ENCODE data around the gene ANXA2.
"Not testable (repeated sequence)": the region's sequence is repeated elsewhere in the genome, so short reads cannot be mapped to it uniquely, and the experiment has no call there.

The ANXA2 gene

DNA sequence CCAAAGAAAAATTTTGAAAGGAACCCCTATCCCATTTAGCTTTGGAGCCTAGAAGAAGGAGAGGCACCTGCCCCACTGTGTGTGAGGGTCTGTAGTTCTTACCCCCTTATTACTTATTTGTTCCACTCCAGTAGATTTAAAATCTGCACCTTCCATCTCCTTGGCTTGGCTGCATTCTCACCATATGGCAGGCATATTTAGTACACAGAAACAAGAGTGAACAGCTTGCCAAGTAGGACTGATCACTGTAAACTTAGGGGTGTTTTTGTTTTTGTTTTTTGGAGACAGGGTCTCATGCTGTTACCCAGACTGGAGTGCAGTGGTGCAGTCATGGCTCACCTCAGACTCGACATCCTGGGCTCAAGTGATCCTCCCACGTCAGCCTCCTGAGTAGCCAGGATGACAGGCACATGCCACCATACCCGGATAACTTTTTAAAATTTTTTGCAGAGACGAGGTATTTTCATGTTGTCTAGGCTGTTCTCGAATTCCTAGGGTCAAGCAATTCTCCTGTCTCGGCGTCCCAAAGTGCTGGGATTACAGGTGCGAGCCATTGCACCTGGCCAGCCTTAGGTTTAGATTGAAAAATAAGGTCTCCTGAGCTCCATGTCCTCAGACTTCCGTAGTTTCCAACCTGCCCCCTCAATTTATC is 14.1 kb upstream of the ANXA2 start:
- Histone ChIP-seq H3K27ac (no peak overlapping the region), H3K79me2 (no peaks in the 10 kb centered on the region), H3K36me3 (ENCODE audit: control insufficient read depth, insufficient read depth, low read length) (no peaks in the 10 kb centered on the region), H3K4me2 (ENCODE audit: low read length) (no peak overlapping the region), H3K4me3 (ENCODE audit: low read depth, low read length) (no peak overlapping the region), H2AFZ (no peak overlapping the region), H3K9ac (no peak overlapping the region), H3K27me3 (ENCODE audit: control insufficient read depth, insufficient read depth, low read length) (no peaks in the 10 kb centered on the region), H3K4me1 (no peaks in the 10 kb centered on the region), H3K9me3 (ENCODE audit: control insufficient read depth, low read length) (no peaks in the 10 kb centered on the region)
- TF ChIP-seq, protein P1, sequence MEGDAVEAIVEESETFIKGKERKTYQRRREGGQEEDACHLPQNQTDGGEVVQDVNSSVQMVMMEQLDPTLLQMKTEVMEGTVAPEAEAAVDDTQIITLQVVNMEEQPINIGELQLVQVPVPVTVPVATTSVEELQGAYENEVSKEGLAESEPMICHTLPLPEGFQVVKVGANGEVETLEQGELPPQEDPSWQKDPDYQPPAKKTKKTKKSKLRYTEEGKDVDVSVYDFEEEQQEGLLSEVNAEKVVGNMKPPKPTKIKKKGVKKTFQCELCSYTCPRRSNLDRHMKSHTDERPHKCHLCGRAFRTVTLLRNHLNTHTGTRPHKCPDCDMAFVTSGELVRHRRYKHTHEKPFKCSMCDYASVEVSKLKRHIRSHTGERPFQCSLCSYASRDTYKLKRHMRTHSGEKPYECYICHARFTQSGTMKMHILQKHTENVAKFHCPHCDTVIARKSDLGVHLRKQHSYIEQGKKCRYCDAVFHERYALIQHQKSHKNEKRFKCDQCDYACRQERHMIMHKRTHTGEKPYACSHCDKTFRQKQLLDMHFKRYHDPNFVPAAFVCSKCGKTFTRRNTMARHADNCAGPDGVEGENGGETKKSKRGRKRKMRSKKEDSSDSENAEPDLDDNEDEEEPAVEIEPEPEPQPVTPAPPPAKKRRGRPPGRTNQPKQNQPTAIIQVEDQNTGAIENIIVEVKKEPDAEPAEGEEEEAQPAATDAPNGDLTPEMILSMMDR (IDR thresholded peaks at IDR 0.05), result no peak

DNA sequence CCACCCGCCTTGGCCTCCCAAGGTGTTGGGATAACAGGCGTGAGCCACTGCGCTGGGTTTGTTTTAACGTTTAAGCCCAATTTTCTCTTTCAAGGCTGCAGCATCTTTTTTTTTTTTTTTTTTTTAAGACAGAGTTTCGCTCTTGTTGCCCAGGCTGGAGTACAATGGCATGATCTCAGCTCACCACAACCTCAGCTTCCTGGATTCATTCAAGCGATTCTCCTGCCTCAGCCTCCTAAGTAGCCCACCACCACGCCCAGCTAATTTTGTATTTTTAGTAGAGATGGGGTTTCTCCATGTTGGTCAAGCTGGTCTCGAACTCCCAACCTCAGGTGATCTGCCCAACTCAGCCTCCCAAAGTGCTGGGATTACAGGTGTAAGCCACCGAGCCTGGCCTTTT is 12.6 kb upstream of the ANXA2 start:
- H3K4me2 ChIP-seq (ENCODE audit: low read length); H3K4me1 ChIP-seq; H3K9me3 ChIP-seq (ENCODE audit: control insufficient read depth, low read length); H3K79me2 ChIP-seq; H3K36me3 ChIP-seq (ENCODE audit: control insufficient read depth, insufficient read depth, low read length); H3K27me3 ChIP-seq (ENCODE audit: control insufficient read depth, insufficient read depth, low read length); H3K9ac ChIP-seq; H3K4me3 ChIP-seq (ENCODE audit: low read depth, low read length); H2AFZ ChIP-seq; H3K27ac ChIP-seq: not testable (repeated sequence)

DNA sequence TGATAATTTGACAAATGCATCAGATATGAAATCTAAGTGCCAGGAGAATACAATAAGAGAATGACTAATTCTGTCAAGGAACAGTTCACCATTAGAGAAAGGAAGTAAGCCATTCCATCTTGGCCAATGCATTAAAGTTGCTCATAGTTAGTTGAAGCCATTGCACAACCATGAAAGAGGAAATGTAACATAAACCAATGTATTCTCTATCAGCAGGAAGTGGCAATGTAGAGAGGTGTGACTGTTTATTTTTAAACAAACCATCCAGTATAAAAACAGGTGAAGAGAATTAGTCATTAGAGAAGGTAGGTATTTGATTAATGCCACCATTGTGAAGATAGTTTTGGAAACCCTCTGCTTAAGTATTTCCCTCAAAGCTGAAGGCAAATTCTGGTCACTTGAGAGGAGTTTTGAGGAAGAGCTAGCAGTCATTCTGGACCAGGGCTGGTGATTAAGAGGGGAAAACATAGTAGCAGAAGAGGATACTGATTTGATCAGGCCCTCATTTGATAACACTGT is 10.7 kb upstream of the ANXA2 start:
- H3K27me3 ChIP-seq (ENCODE audit: control insufficient read depth, insufficient read depth, low read length), result no peaks in the 10 kb centered on the region
- no peak overlapping the region for H3K4me2 ChIP-seq (ENCODE audit: low read length)
- H3K4me3 ChIP-seq (ENCODE audit: low read depth, low read length), result no peak overlapping the region
- no peaks in the 10 kb centered on the region for H3K9me3 ChIP-seq (ENCODE audit: control insufficient read depth, low read length)
- H3K4me1 ChIP-seq, result no peaks in the 10 kb centered on the region
- no peak overlapping the region for H2AFZ ChIP-seq
- H3K9ac ChIP-seq, result no peak overlapping the region
- TF ChIP-seq, protein P1 (IDR thresholded peaks at IDR 0.05), result no peak
- no peaks in the 10 kb centered on the region for H3K36me3 ChIP-seq (ENCODE audit: control insufficient read depth, insufficient read depth, low read length)
- H3K79me2 ChIP-seq, result no peaks in the 10 kb centered on the region
- no peak overlapping the region for H3K27ac ChIP-seq

DNA sequence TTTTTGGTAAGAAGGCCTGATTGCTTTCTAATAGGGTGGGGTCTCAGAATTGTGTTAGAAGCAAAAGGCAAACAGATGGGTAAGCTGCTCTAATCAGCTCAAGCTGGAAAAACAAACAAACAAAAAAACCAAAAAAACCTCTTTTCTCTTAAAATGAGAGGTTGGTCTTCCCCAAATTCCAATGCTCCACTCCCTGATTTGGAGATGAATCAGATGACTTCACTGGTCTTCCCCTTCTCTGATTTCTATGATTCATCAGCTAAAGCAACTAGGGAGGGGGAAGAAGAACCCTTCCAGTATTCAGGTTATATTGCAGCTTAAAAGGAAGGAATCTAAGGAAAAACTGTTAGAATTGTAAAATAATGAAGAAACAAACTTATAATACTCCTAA is 9.6 kb upstream of the ANXA2 start:
- H3K79me2 ChIP-seq, result no peaks in the 10 kb centered on the region
- no peak overlapping the region for H3K27ac ChIP-seq
- no peaks in the 10 kb centered on the region for H3K27me3 ChIP-seq (ENCODE audit: control insufficient read depth, insufficient read depth, low read length)
- no peak overlapping the region for H3K9ac ChIP-seq
- no peaks in the 10 kb centered on the region for H3K9me3 ChIP-seq (ENCODE audit: control insufficient read depth, low read length)
- no peak overlapping the region for H3K4me3 ChIP-seq (ENCODE audit: low read depth, low read length)
- H3K4me2 ChIP-seq (ENCODE audit: low read length), result no peak overlapping the region
- H3K36me3 ChIP-seq (ENCODE audit: control insufficient read depth, insufficient read depth, low read length), result no peaks in the 10 kb centered on the region
- TF ChIP-seq, protein P1 (IDR thresholded peaks at IDR 0.05), result no peak
- H3K4me1 ChIP-seq, result no peaks in the 10 kb centered on the region
- no peak overlapping the region for H2AFZ ChIP-seq

- no peak overlapping the region for H2AFZ ChIP-seq
- no peaks in the 10 kb centered on the region for H3K79me2 ChIP-seq
- TF ChIP-seq, protein P1 (IDR thresholded peaks at IDR 0.05), result no peak
- H3K4me2 ChIP-seq (ENCODE audit: low read length), result no peak overlapping the region
- H3K27me3 ChIP-seq (ENCODE audit: control insufficient read depth, insufficient read depth, low read length), result no peaks in the 10 kb centered on the region
- no peaks in the 10 kb centered on the region for H3K4me1 ChIP-seq
- H3K4me3 ChIP-seq (ENCODE audit: low read depth, low read length), result no peak overlapping the region
- H3K9me3 ChIP-seq (ENCODE audit: control insufficient read depth, low read length), result no peaks in the 10 kb centered on the region
- peak overlapping the region; percentile 29 for H3K27ac ChIP-seq
- no peak overlapping the region for H3K9ac ChIP-seq
- H3K36me3 ChIP-seq (ENCODE audit: control insufficient read depth, insufficient read depth, low read length), result no peaks in the 10 kb centered on the region
Measured at GRCh38 chr15:60406513-60407414, 9.0 kb upstream of the ANXA2 start.

Data from parathyroid adenoma (tissue), 2 donors.